ENCODE results near the gene NEMP1.
"Not testable (repeated sequence)": the region's sequence is repeated elsewhere in the genome, so short reads cannot be mapped to it uniquely, and the experiment has no call there.

Gene NEMP1

DNA sequence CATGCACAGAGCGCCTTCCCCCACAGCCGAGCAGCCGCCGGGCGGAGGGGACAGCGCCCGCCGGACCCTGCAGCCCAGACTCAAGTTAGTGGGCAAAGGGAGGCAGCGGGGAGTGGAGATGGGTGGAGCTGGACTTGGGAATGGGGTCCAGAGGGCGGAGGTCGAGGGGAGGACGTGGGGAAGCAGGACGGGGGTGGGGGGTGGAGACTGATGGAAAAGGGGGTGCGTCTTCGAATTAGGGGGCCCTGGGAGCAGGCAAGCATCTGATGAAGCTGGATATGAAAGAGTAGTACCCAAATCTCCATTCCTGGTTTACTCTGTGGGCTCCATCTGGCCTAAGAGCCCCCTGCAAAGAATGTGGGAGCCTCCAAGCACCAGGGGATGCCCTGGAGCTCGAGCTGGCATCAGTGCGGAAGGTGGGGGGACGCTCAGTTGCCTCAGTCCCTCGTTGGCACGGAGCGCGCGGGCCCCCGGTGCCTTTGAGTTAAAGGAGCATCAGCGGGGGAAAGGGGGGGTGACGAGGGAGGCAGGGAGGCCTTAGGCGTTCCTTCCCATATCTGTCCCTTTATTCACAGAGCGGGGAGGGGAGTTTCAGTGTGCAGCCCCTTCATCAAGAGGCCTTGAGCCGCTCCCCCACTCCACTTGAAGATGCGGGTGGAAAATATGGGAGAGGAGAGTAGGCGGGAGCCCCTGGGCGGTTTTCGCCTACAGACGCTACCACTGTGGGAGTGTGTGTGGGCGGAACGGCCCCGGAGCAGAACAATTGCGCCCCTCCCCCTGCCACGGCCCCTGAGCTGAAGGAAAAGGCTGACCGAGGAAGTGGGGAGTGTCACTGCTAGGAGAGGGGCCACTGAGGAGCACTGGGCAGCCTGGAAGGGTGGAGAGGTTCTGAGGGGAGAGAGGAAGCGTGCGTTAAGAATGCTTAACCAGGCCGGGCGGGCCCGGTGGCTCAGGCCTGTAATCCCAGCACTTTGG, 11.0 kb upstream of the NEMP1 start:
- Histone ChIP-seq H3K27ac (ENCODE audit: low read depth, low read length) (peak overlapping the region; percentile 68), H3K4me1 (ENCODE audit: control insufficient read depth, insufficient read depth, low read length, unreplicated experiment) (peaks cover 49% of the 10 kb centered on the region), H2AFZ (ENCODE audit: low read length, unreplicated experiment) (no peak overlapping the region), H3K36me3 (ENCODE audit: insufficient read depth, low read length) (peaks cover 8% of the 10 kb centered on the region; the same call in 1 of the 2 replicates), H3K4me3 (ENCODE audit: low read depth, low read length) (peak overlapping the region; percentile 80), H3K79me2 (ENCODE audit: control insufficient read depth, insufficient read depth, low read length, unreplicated experiment) (peaks cover 33% of the 10 kb centered on the region), H3K27me3 (ENCODE audit: insufficient read depth, low read length) (no peaks in the 10 kb centered on the region)

DNA sequence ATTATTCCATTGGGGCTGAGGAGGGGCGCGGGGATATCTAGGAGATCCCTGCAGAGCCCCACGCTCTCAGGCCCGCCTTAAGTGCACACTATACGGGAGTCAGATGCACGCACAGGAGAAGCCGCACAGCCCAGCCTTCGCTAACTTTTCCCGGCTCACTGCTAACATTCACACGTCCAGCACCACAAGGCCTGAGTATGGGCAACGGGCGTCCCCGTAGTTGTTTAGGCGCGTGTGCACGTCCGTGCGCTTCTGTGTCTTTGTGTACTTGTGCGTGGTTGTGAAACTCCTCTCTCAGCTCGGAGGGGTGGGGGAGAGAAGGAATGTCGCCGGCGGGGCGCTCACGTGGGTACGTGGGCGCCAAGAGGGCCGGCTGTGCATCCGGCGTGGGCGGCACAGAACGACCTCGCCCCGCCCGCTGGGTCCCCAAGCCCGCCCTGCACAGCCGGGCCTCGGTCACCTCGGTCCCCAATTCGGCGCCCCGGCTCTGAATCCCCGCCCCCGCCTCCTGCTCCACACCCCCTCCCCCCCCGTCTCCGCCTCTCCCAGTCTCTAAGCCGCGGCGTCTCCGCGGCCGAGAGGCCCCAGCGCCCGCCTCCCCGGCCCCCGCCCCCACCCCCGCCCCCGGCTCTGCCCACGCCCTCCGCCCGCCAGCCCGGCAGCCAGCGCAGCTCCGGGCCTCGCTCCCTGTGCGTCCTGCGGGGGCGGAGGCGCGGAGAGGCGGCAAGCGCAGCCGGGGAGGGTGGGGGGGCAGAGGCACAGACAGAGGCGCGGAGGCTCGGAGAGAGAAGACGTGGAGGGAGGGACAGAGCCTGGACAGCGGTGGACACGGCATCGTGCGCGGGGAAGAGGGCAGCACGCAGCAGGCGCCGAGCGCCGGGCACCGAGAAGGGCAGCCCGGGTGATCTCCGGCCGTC, 10.0 kb upstream of the NEMP1 start, which contains the start of gene NAB2:
NAB2 (plus strand) TSS at position 761 of the 917 bp plus-strand sequence. CDS start 158 bp downstream, outside the sequence.
- Histone ChIP-seq H3K4me3 (ENCODE audit: low read depth, low read length) (peak within 1 kb of the TSS; percentile 91), H3K4me1 (ENCODE audit: control insufficient read depth, insufficient read depth, low read length, unreplicated experiment) (peaks cover 41% of the 10 kb centered on the region), H3K27me3 (ENCODE audit: insufficient read depth, low read length) (no peaks in the 10 kb centered on the region), H3K27ac (ENCODE audit: low read depth, low read length) (peak within 1 kb of the TSS; percentile 93), H2AFZ (ENCODE audit: low read length, unreplicated experiment) (peak within 1 kb of the TSS; percentile 3), H3K79me2 (ENCODE audit: control insufficient read depth, insufficient read depth, low read length, unreplicated experiment) (peaks cover 33% of the 10 kb centered on the region), H3K36me3 (ENCODE audit: insufficient read depth, low read length) (peaks cover 8% of the 10 kb centered on the region; the same call in 1 of the 2 replicates)

DNA sequence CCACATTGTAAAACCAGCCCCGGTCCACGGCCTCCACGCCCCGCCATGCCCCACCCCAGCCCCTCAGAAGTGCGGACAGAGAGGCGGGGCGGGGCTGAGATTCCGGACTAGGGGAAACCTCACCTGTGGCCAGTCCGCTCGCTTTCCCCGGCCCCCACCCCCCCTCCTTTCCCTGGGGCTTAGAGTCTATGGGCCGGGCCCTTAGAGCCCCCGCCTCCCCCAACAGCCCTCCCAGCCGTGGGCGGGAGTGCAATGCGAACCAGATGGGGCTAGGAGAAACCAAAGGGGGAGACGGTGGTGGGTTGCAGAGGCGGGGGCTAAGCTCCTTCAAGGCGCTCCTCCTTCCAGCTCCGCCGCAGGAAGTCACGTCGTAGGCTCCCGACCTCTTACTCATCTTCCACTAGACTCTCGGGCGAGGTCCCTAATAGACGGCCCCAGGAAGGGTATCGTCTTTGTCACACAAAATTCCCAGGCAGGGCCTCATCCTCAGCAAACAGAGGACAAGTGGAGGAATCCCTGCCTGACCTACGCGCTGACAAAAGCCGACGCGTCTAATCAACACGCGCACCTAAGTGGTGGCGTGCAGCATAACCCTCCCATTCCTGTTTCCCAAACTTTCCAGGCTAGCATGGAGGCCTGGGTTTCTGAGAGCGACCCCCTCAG, 9.2 kb upstream of the NEMP1 start:
- peaks cover 33% of the 10 kb centered on the region for H3K4me1 ChIP-seq (ENCODE audit: control insufficient read depth, insufficient read depth, low read length, unreplicated experiment)
- no peaks in the 10 kb centered on the region for H3K27me3 ChIP-seq (ENCODE audit: insufficient read depth, low read length)
- H3K36me3 ChIP-seq (ENCODE audit: insufficient read depth, low read length) = peaks cover 7% of the 10 kb centered on the region; the same call in 1 of the 2 replicates
- peaks cover 33% of the 10 kb centered on the region for H3K79me2 ChIP-seq (ENCODE audit: control insufficient read depth, insufficient read depth, low read length, unreplicated experiment)
- peak overlapping the region; percentile 3 for H2AFZ ChIP-seq (ENCODE audit: low read length, unreplicated experiment)
- H3K27ac ChIP-seq (ENCODE audit: low read depth, low read length) = peak overlapping the region; percentile 93
- H3K4me3 ChIP-seq (ENCODE audit: low read depth, low read length) = peak overlapping the region; percentile 91

DNA sequence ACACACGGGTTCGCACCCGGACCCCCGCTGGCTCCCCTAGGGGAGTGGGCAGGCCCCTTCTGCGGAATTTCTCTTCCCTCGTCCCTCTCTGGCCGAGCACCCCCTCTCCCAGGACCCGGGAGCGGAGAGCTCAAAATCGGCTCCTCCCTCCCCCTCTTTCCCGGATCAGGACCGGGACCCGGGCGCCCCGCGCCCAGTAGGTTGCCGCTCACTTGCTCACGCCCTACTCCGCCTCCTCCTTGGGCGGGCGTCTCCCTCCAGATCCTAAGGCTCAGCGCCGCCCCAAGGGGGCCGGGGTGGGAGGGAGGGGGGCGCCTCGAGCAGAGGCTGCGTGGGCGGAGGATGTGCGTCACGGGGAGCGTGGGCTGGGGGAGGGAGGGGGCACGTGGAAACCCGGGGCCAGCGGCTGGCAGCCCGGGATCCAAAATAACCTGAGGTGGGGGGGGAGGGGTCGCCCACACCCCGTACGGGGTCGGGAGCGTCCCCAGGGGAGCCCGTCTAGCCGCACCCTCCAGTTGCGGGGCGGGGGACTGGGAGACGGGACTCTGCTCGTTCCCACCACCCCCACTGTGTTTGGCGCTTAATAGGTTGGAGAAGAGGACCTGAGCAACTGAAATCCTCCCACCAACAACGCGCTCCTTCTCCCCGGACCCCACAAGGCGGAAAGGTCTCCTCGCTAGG, 8.6 kb upstream of the NEMP1 start:
- Histone ChIP-seq H3K27ac (ENCODE audit: low read depth, low read length) (peak overlapping the region; percentile 93), H3K27me3 (ENCODE audit: insufficient read depth, low read length) (no peaks in the 10 kb centered on the region), H2AFZ (ENCODE audit: low read length, unreplicated experiment) (peak overlapping the region; percentile 84), H3K4me1 (ENCODE audit: control insufficient read depth, insufficient read depth, low read length, unreplicated experiment) (peaks cover 26% of the 10 kb centered on the region), H3K36me3 (ENCODE audit: insufficient read depth, low read length) (peaks cover under 1% of the 10 kb centered on the region; the same call in 1 of the 2 replicates), H3K79me2 (ENCODE audit: control insufficient read depth, insufficient read depth, low read length, unreplicated experiment) (peaks cover 28% of the 10 kb centered on the region), H3K4me3 (ENCODE audit: low read depth, low read length) (peak overlapping the region; percentile 91)

DNA sequence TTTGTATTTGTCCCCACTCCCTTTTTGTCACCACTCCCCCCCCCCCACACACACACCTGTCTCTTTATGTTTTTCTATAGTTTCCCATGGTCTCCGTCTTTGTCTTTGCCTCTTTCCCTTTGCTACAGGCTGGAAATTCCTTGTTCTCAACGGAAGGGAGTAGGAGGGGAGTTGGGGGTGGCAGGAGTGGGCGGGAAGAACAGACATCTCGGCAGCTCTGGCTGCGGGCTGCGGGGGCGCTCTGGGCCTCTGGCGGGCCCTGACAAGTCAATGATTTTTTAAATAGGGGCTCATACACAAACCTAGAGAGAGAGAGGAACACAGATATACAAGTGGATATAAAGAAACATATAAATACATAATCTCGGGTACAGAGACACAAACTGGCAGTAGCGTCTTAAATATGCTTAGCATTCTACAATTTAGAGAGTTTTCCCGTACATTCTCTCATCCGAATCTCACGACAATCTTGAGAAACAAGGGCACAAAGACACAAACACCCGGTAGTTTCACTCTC, 8.0 kb upstream of the NEMP1 start:
- Histone ChIP-seq H3K4me1 (ENCODE audit: control insufficient read depth, insufficient read depth, low read length, unreplicated experiment) (peaks cover 21% of the 10 kb centered on the region), H2AFZ (ENCODE audit: low read length, unreplicated experiment) (peak overlapping the region; percentile 84), H3K4me3 (ENCODE audit: low read depth, low read length) (peak overlapping the region; percentile 91), H3K27me3 (ENCODE audit: insufficient read depth, low read length) (no peaks in the 10 kb centered on the region), H3K36me3 (ENCODE audit: insufficient read depth, low read length) (no peaks in the 10 kb centered on the region), H3K79me2 (ENCODE audit: control insufficient read depth, insufficient read depth, low read length, unreplicated experiment) (peaks cover 23% of the 10 kb centered on the region), H3K27ac (ENCODE audit: low read depth, low read length) (peak overlapping the region; percentile 93)

DNA sequence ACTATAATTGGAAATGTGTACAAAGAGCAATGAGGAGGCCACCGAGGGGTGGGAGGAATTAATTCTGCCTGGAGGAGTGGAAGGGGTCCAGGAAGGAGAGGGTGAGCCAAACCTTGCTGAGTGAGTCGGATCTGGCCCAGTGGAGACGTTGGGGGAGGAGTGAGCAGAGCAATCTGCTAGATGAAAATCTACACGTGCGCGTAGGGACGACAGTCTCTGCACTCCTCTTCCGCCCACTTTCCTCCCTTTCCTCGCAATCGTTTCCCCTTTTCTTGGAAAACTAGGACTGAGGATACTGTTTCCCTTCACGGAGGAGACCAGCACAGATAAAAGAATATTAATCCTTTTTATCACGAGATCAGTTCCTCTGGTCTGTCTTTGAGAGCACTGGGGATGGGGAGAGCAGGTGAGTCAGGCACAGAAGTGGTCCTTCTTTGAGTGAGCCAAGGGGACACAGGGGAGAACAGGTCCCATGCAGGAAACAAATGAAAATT, 7.5 kb upstream of the NEMP1 start:
- Histone ChIP-seq H2AFZ (ENCODE audit: low read length, unreplicated experiment) (peak overlapping the region; percentile 8), H3K27me3 (ENCODE audit: insufficient read depth, low read length) (no peaks in the 10 kb centered on the region), H3K79me2 (ENCODE audit: control insufficient read depth, insufficient read depth, low read length, unreplicated experiment) (peaks cover 18% of the 10 kb centered on the region), H3K36me3 (ENCODE audit: insufficient read depth, low read length) (no peaks in the 10 kb centered on the region), H3K4me3 (ENCODE audit: low read depth, low read length) (peak overlapping the region; percentile 91), H3K4me1 (ENCODE audit: control insufficient read depth, insufficient read depth, low read length, unreplicated experiment) (peaks cover 16% of the 10 kb centered on the region), H3K27ac (ENCODE audit: low read depth, low read length) (peak overlapping the region; percentile 93)

DNA sequence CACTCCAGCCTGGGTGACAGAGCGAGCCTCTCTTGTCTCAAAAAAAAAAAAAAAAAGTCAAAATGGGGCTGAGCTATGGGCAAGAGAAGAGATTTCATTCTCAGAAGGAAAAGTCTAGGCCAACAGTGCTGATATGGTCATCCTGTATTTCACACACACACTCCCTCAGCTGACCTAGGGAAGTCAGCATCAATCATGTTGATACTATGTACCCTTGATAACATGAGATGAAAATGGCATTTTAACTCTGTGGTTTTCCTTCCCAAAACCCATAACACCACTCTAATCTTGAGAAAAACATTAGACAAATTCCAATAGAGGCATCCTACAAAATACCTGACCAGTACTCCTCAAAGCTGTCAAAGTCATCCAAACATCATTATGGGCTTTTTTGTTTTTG, 2.3 kb upstream of the NEMP1 start:
- Histone ChIP-seq H3K36me3 (ENCODE audit: insufficient read depth, low read length) (no peaks in the 10 kb centered on the region), H2AFZ (ENCODE audit: low read length, unreplicated experiment) (no peak overlapping the region), H3K4me1 (ENCODE audit: control insufficient read depth, insufficient read depth, low read length, unreplicated experiment) (peaks cover 17% of the 10 kb centered on the region), H3K27me3 (ENCODE audit: insufficient read depth, low read length) (no peaks in the 10 kb centered on the region), H3K4me3 (ENCODE audit: low read depth, low read length) (no peak overlapping the region), H3K79me2 (ENCODE audit: control insufficient read depth, insufficient read depth, low read length, unreplicated experiment) (peaks cover 20% of the 10 kb centered on the region), H3K27ac (ENCODE audit: low read depth, low read length) (no peak overlapping the region)

DNA sequence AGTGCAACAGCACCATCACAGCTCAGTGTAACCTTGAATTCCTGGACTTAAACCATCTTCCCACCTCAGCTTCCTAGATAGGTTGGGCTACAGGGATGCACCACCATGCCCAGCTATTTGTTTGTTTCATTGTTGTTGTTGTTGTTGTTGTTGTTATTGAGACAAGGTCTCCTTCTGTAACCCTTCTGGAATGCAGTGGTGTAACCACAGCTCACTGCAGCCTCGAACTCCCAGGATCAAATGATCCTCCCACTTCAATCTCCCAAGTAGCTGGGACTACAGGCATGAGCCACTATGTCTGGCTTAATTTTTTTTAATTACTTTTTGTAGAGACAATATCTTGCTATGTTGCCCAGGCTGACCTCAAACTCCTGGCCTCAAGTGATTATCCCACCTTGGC, 1.2 kb upstream of the NEMP1 start:
- peak overlapping the region; percentile 82 for H3K27ac ChIP-seq (ENCODE audit: low read depth, low read length)
- no peak overlapping the region for H2AFZ ChIP-seq (ENCODE audit: low read length, unreplicated experiment)
- peaks cover 20% of the 10 kb centered on the region for H3K79me2 ChIP-seq (ENCODE audit: control insufficient read depth, insufficient read depth, low read length, unreplicated experiment)
- H3K27me3 ChIP-seq (ENCODE audit: insufficient read depth, low read length) = no peaks in the 10 kb centered on the region
- H3K36me3 ChIP-seq (ENCODE audit: insufficient read depth, low read length) = no peaks in the 10 kb centered on the region
- H3K4me1 ChIP-seq (ENCODE audit: control insufficient read depth, insufficient read depth, low read length, unreplicated experiment) = peaks cover 8% of the 10 kb centered on the region
- H3K4me3 ChIP-seq (ENCODE audit: low read depth, low read length) = no peak overlapping the region

DNA sequence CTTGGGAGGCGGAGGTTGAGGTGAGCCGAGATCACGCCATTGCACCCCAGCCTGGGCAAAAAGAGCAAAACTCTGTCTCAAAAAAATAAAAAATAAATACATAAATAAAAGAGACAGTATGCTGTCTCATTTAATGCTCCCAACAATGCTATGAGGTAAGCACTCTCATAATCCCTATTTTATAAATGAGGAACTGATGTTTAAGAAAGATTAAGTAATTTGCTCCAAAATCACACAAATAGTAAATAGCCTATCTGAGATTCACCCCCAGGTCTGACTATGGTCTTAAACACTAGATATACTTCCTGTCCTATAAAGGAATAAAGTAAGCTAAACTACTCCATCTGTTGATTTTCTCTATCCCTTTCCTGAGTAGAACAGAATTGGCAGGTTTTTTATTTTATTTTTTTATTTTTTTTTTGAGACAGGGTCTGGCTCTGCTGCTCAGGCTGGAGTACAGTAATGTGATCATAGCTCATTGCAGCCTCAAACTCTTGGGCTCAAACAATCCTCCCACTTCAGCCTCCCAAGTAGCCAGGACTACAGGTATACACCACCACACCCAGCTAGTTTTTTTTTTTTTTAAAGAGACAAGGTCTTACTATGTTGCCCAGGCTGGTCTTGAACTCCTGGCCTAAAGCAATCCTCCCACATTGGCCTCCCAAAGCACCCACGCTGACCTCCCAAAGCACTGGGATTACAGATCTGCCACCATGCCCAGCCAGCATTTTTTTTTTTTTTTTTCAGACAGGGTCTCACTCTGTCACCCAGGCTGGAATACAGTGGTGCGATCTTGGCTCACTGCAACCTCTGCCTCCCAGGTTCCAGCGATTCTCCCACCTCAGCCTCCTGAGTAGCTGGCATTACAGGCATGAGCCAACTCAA, 4.8 kb downstream of the NEMP1 start:
- Histone ChIP-seq H3K79me2 (ENCODE audit: control insufficient read depth, insufficient read depth, low read length, unreplicated experiment) (peaks cover 32% of the 10 kb centered on the region), H3K36me3 (ENCODE audit: insufficient read depth, low read length) (peaks cover 18% of the 10 kb centered on the region)
- H3K4me3 ChIP-seq (ENCODE audit: low read depth, low read length); H3K27me3 ChIP-seq (ENCODE audit: insufficient read depth, low read length); H2AFZ ChIP-seq (ENCODE audit: low read length, unreplicated experiment); H3K4me1 ChIP-seq (ENCODE audit: control insufficient read depth, insufficient read depth, low read length, unreplicated experiment); H3K27ac ChIP-seq (ENCODE audit: low read depth, low read length): not testable (repeated sequence)

Measured in ACC112 (cell line).